Body of pancreas (tissue), 4 donors: ENCODE measurements around the gene CHIT1. TPM values are rescaled to one million over a fixed set of nuclear protein-coding genes. Genes with fewer than 3 reads are reported as not detected.

Experiments used
- ATAC-seq: fragments of 150-250 bp; one replicate; pipeline ENCODE4 v1.9.1; 2016
- DNase-seq, 4 donors: peaks; one replicate each; pipeline ENCODE4 v3.0.0-alpha.2; 2019
- H3K27ac ChIP-seq, 4 donors: fragments of 200-600 bp; sonication (generic); 1 replicate in 3 of 4; 2 replicates in 1 of 4; pipeline versions ENCODE4 v1.5.1 to v1.6.1; 2016 to 2019; ENCODE audit warnings: mild to moderate bottlenecking in 1 of 4, mixed read lengths in 1 of 4, moderate library complexity in 1 of 4
- H3K27me3 ChIP-seq, 2 donors: fragments of 200-600 bp; sonication (generic); one replicate each; pipeline ENCODE4 v1.6.0; 2016; ENCODE audit warnings: mild to moderate bottlenecking in 1 of 2
- H3K36me3 ChIP-seq, 2 donors: fragments of 200-600 bp; sonication (generic); replicated peaks in 1 of 2; 2 replicates each; pipeline ENCODE4 v1.5.1; 2016; ENCODE audit warnings: low read depth in 2 of 2; ENCODE audit not compliant: insufficient read depth in 1 of 2
- H3K4me1 ChIP-seq: fragments of 200-600 bp; sonication (generic); one replicate; pipeline ENCODE4 v1.6.0; 2016
- H3K4me3 ChIP-seq, 2 donors: fragments of 200-600 bp; sonication (generic); 1 replicate in 1 of 2; 2 replicates in 1 of 2; pipeline ENCODE4 v1.5.1; 2016 to 2019
- H3K9me3 ChIP-seq, 3 donors: fragments of 200-600 bp; sonication (generic); 1 replicate in 2 of 3; 2 replicates in 1 of 3; pipeline ENCODE4 v1.5.1; 2016
- POLR2A ChIP-seq, 3 donors: fragments of 450-650 bp; IDR thresholded peaks; one replicate each; pipeline ENCODE4 v1.6.1; 2016; ENCODE audit warnings: antibody characterized with exemption in 3 of 3, mild to moderate bottlenecking in 2 of 3
- WGBS, 2 donors: methylation state at CpG; one replicate each; pipeline ENCODE4 v1.1.5; 2017; 5-methylcytosine and 5-hydroxymethylcytosine counted together
- intact Hi-C: fragments of 100-400 bp; cut with DNase I; formaldehyde crosslinking; loops from one replicate; pipeline ENCODE4 v1.15.1; 2023
- total RNA-seq, 2 donors: library from RNA; depleted of rRNA; stranded (reverse); fragments of >200 nt; gene quantifications; one replicate each; pipeline ENCODE4 v1.1.0, GENCODE V29; 2016
- TF ChIP-seq, protein P1 (sequence below), 7 experiments: fragments of 450-650 bp in 4 of 7; fragments of 200-600 bp in 3 of 7; sonication (generic) in 3 of 7; IDR thresholded peaks; one replicate each; pipeline ENCODE4 v1.5.1; 2016 to 2019; ENCODE audit warnings: antibody characterized with exemption in 7 of 7

CHIT1 gene
- total RNA-seq, 2 donors from 2014 or later: 0.26 TPM; not detected in 1

DNA sequence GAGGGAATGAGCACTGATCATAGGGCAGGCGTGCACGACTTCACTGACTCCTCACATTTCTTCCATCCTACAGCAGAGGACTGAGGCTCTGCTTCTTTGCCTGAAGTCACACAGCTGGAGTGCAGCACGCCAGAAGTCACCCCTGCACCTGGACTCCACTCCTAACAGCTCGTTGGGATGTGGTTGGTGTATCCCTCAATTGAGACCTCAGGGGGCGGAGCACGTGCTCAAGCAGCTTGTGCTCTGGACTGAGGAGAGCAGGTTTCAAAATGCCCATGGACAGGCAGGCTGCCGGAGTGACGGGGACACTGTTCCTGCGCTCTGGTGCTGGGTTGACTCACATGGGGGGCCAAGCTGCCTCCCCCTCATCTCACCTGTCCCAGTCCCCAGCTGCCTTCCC, 13.9 kb downstream of the CHIT1 start:
- 60 to 63% methylated on average over 9 of the region's 9 CpGs for WGBS, 2 donors

DNA sequence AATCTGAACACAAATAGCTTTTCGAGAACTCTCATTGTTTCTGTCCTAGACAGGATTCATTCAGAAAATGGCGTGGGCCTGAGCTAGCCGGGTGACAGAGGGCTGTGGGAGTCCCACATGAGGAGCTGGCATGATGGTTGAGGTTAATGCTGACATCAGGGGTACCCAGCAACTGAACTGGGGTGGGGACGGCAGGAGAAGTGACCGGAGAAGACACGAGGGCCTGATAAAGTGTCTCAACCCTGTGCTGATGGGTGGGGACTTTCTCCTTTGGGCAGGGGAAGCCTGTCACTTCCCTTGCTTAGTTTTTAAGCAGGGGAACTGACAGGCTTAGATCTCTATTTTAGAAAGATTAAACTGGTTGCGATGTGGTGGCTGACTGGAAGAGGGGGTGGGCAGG, 14.6 kb downstream of the CHIT1 start:
- Histone ChIP-seq H3K36me3 (no peaks in the 10 kb centered on the region), H3K9me3 (no peaks in the 10 kb centered on the region), H3K27ac (no peak overlapping the region), H3K4me1 (peaks cover 5% of the 10 kb centered on the region), H3K27me3 (no peaks in the 10 kb centered on the region), H3K4me3 (no peak overlapping the region)
- intact Hi-C loops: loop anchor here (2.0 to 10.0 kb wide), 2 partner anchors 98 to 170 kb away; no protein-coding TSS in a partner anchor
- TF ChIP-seq POLR2A (IDR thresholded peaks at IDR 0.05): no peak
- TF ChIP-seq, protein P1, sequence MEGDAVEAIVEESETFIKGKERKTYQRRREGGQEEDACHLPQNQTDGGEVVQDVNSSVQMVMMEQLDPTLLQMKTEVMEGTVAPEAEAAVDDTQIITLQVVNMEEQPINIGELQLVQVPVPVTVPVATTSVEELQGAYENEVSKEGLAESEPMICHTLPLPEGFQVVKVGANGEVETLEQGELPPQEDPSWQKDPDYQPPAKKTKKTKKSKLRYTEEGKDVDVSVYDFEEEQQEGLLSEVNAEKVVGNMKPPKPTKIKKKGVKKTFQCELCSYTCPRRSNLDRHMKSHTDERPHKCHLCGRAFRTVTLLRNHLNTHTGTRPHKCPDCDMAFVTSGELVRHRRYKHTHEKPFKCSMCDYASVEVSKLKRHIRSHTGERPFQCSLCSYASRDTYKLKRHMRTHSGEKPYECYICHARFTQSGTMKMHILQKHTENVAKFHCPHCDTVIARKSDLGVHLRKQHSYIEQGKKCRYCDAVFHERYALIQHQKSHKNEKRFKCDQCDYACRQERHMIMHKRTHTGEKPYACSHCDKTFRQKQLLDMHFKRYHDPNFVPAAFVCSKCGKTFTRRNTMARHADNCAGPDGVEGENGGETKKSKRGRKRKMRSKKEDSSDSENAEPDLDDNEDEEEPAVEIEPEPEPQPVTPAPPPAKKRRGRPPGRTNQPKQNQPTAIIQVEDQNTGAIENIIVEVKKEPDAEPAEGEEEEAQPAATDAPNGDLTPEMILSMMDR (IDR thresholded peaks at IDR 0.05): no peak
- 77 to 78% methylated on average over 7 of the region's 7 CpGs for WGBS, 2 donors
- ATAC-seq (no peak), DNase-seq (no peak)

More for the DNA sequence above, 13.9 kb downstream of the CHIT1 start:
- Histone ChIP-seq H3K4me3 (no peak overlapping the region), H3K4me1 (peaks cover 5% of the 10 kb centered on the region), H3K27me3 (no peaks in the 10 kb centered on the region), H3K27ac (no peak overlapping the region), H3K9me3 (no peaks in the 10 kb centered on the region), H3K36me3 (no peaks in the 10 kb centered on the region)
- TF ChIP-seq, protein P1 (IDR thresholded peaks at IDR 0.05): no peak
- TF ChIP-seq POLR2A (IDR thresholded peaks at IDR 0.05): no peak
- intact Hi-C loops: loop anchor here (2.0 to 10.0 kb wide), 2 partner anchors 99 to 171 kb away; no protein-coding TSS in a partner anchor
- DNase-seq (no peak), ATAC-seq (no peak)

DNA sequence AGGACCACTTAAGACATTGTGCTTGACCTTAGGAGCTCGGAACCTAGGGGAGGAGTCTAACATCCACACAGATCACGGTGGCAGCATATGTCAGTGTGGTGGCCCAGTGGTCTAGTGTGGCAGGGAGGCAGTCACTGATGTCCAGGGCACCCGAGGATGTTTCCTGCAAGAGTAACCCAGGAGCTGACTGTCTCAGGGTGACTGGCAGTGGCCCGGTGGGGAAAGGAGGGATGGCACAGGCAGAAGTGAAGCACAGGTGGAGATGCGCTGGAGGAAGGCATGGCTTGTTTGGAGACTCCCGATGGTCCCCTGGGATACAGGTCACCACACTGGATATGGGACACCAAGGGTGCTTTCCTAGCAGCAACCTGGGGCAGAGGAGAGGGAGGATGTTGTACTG, 16.3 kb downstream of the CHIT1 start:
- Histone ChIP-seq H3K27ac (no peak overlapping the region), H3K4me1 (peaks cover 5% of the 10 kb centered on the region), H3K9me3 (no peaks in the 10 kb centered on the region), H3K27me3 (no peaks in the 10 kb centered on the region), H3K4me3 (no peak overlapping the region), H3K36me3 (no peaks in the 10 kb centered on the region)
- ATAC-seq: no peak
- intact Hi-C loops: loop anchor here (10.0 kb wide), 1 partner anchor 168 kb away; no protein-coding TSS in a partner anchor
- WGBS, 2 donors: 61 to 76% methylated on average over 6 of the region's 6 CpGs
- no peak for TF ChIP-seq POLR2A (IDR thresholded peaks at IDR 0.05)
- TF ChIP-seq, protein P1 (IDR thresholded peaks at IDR 0.05): no peak
- DNase-seq: no peak

DNA sequence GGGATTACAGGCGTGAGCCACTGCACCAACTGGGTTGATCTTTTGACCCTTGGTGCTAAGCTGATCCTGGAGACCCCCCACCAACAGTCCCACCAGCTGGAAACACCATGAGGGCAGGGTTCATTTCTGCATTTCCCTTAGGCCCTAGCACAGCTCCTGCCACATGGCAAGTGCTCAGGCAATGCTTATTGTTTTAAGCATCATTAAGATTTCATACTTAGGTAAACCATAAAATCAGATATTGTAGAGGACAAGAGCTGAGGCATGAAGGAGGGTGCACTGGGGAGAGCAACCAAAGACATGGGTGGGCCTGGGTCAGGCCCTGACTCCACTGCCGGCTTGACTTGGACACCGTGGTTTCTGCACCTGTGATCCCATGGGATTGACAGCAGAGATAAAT, 17.7 kb downstream of the CHIT1 start:
- Histone ChIP-seq H3K4me3 (no peak overlapping the region), H3K27me3 (no peaks in the 10 kb centered on the region), H3K36me3 (no peaks in the 10 kb centered on the region), H3K4me1 (peaks cover 5% of the 10 kb centered on the region), H3K9me3 (no peaks in the 10 kb centered on the region), H3K27ac (no peak overlapping the region)
- intact Hi-C loops: loop anchor here (10.0 kb wide), 1 partner anchor 167 kb away; no protein-coding TSS in a partner anchor
- DNase-seq (no peak), ATAC-seq (no peak)
- WGBS, 2 donors: 84 to 93% methylated on average over 3 of the region's 3 CpGs
- TF ChIP-seq, protein P1 (IDR thresholded peaks at IDR 0.05): no peak
- no peak for TF ChIP-seq POLR2A (IDR thresholded peaks at IDR 0.05)

DNA sequence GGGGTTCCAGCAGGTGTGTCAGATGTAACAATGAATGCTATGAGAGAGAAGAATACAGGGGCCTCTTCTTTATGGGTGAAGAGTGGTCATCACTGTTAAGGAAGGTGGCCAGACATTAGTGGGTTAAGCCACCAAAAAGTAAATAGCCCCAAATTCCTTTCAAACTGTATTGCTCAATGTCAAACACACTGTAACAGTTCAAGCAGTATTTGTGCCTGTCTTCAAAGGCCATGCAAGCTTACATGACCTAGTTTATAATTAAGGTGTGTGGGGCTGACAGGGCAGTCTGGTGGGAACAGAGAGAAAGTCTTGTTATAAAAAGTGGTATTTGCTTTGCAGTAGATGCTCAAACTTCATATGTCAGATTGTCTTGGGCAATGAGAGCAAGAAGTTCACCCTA, 18.5 kb downstream of the CHIT1 start:
- Histone ChIP-seq H3K27me3 (no peaks in the 10 kb centered on the region), H3K4me1 (peaks cover 2% of the 10 kb centered on the region), H3K4me3 (no peak overlapping the region), H3K36me3 (no peaks in the 10 kb centered on the region), H3K27ac (no peak overlapping the region), H3K9me3 (no peaks in the 10 kb centered on the region)
- no peak for DNase-seq
- TF ChIP-seq POLR2A (IDR thresholded peaks at IDR 0.05): no peak
- TF ChIP-seq, protein P1 (IDR thresholded peaks at IDR 0.05): no peak
- no peak for ATAC-seq
- intact Hi-C loops: loop anchor here (10.0 kb wide), 1 partner anchor 166 kb away; no protein-coding TSS in a partner anchor
